ENCODE results near the gene ACOT8.
"Not testable (repeated sequence)": the region's sequence is repeated elsewhere in the genome, so short reads cannot be mapped to it uniquely, and the experiment has no call there.

Gene ACOT8

GRCh38 chr20:45826381-45827019 lies 30.7 kb downstream of the ACOT8 start:
- no peak for DNase-seq

- DNase-seq: peak; percentile 27
Measured at GRCh38 chr20:45823949-45824835, 33.0 kb downstream of the ACOT8 start.

- DNase-seq: no peak
Measured at GRCh38 chr20:45822857-45823256, 34.3 kb downstream of the ACOT8 start.

GRCh38 chr20:45821947-45822346 lies 35.2 kb downstream of the ACOT8 start:
- DNase-seq: no peak

GRCh38 chr20:45819466-45819865 lies 37.7 kb downstream of the ACOT8 start:
- no peak for DNase-seq

- DNase-seq: peak; percentile 38
Measured at GRCh38 chr20:45818239-45818638, 39.0 kb downstream of the ACOT8 start.

GRCh38 chr20:45817376-45818194 lies 39.6 kb downstream of the ACOT8 start:
- no peak for DNase-seq

GRCh38 chr20:45816951-45817350 lies 40.2 kb downstream of the ACOT8 start:
- no peak for DNase-seq

GRCh38 chr20:45814314-45814713 lies 42.9 kb downstream of the ACOT8 start:
- no peak for DNase-seq

GRCh38 chr20:45813489-45813888 lies 43.7 kb downstream of the ACOT8 start:
- no peak for DNase-seq

- no peak for DNase-seq
Measured at GRCh38 chr20:45813006-45813340, 44.2 kb downstream of the ACOT8 start.

- DNase-seq: peak; percentile 99
Measured at GRCh38 chr20:45812157-45813005, 44.8 kb downstream of the ACOT8 start, which contains the start of gene UBE2C. Gene UBE2C, plus strand, starts transcription at chr20:45812644. Its CDS starts 52 bp downstream, at chr20:45812696.

GRCh38 chr20:45810191-45810970 lies 46.8 kb downstream of the ACOT8 start:
- peak; percentile 71 for DNase-seq

- DNase-seq: no peak
Measured at GRCh38 chr20:45801851-45802250, 55.3 kb downstream of the ACOT8 start.

GRCh38 chr20:45798935-45799642 lies 58.1 kb downstream of the ACOT8 start:
- DNase-seq: peak; percentile 87

GRCh38 chr20:45797955-45798354 lies 59.2 kb downstream of the ACOT8 start:
- DNase-seq: not testable (repeated sequence)

GRCh38 chr20:45797510-45797909 lies 59.7 kb downstream of the ACOT8 start:
- not testable (repeated sequence) for DNase-seq

- no peak for DNase-seq
Measured at GRCh38 chr20:45796337-45797065, 60.7 kb downstream of the ACOT8 start.

- peak; percentile 66 for DNase-seq
Measured at GRCh38 chr20:45792317-45793118, 64.7 kb downstream of the ACOT8 start.

All from OCI-M1 (cell line).